Caco-2 (cell line): ENCODE results near the gene TMCC1. TPM values are rescaled to one million over a fixed set of nuclear protein-coding genes. Genes with fewer than 3 reads are reported as not detected.
A peak's percentile ranks its signal among the peaks of the same experiment; 100 is the strongest.

Experiments
- BruUV-seq: library from RNA; stranded (reverse); fragments of 400-500 nt; replicated peaks from 2 replicates; lab custom pipeline; 2021; lab: Mats Ljungman, UMichigan
- CTCF ChIA-PET: fragments of 300-600 bp; sonication (Branson Sonifier 250); formaldehyde crosslinking; loops from one replicate; lab custom pipeline; 2022; ENCODE audit warnings: antibody characterized with exemption; lab: Charles Lee
- POLR2A ChIA-PET: fragments of 300-600 bp; sonication (Branson Sonifier 250); formaldehyde crosslinking; loops from one replicate; lab custom pipeline; 2022; ENCODE audit warnings: antibody characterized with exemption; lab: Charles Lee
- DNase-seq, 2 experiments: peaks; one replicate each; pipeline versions ENCODE4 v3.0.0 to v3.0.0-alpha.2; 2020 to 2022
- H3K27me3 ChIP-seq: replicated peaks from 2 replicates; pipeline ENCODE4 v1.6.0; 2011; ENCODE audit warnings: low read length; ENCODE audit not compliant: control insufficient read depth, insufficient read depth
- H3K36me3 ChIP-seq: 2 replicates; pipeline ENCODE4 v1.5.1; 2011; ENCODE audit warnings: low read length; ENCODE audit not compliant: control insufficient read depth, insufficient read depth
- H3K4me1 ChIP-seq: fragments of 250-450 bp; sonication (Bioruptor Pico); 2 replicates; pipeline ENCODE4 v1.5.1; 2020; ENCODE audit warnings: mild to moderate bottlenecking
- H3K4me3 ChIP-seq: 2 replicates; pipeline ENCODE4 v1.5.1; 2011; ENCODE audit warnings: low read depth, mild to moderate bottlenecking, control low read depth, low read length
- H3K9me3 ChIP-seq: fragments of 250-450 bp; sonication (Bioruptor Pico); 2 replicates; pipeline ENCODE4 v1.5.1; 2020; ENCODE audit warnings: mild to moderate bottlenecking, moderate library complexity
- H3K27ac Mint-ChIP-seq: one replicate; pipeline ENCODE4 v1.8.0; 2022; ENCODE audit warnings: mixed read lengths; ENCODE audit not compliant: unreplicated experiment
- H3K27me3 Mint-ChIP-seq: one replicate; pipeline ENCODE4 v1.8.0; 2022; ENCODE audit warnings: mixed read lengths; ENCODE audit not compliant: insufficient read depth, unreplicated experiment
- H3K36me3 Mint-ChIP-seq: one replicate; pipeline ENCODE4 v1.8.0; 2022; ENCODE audit warnings: mild to moderate bottlenecking, mixed read lengths; ENCODE audit not compliant: insufficient read depth, unreplicated experiment
- H3K4me1 Mint-ChIP-seq: one replicate; pipeline ENCODE4 v1.8.0; 2022; ENCODE audit warnings: low read depth, mixed read lengths; ENCODE audit not compliant: unreplicated experiment
- H3K4me3 Mint-ChIP-seq: one replicate; pipeline ENCODE4 v1.8.0; 2022; ENCODE audit warnings: mild to moderate bottlenecking, moderate library complexity, mixed read lengths; ENCODE audit not compliant: unreplicated experiment
- H3K9me3 Mint-ChIP-seq: one replicate; pipeline ENCODE4 v1.8.0; 2022; ENCODE audit warnings: mixed read lengths; ENCODE audit not compliant: unreplicated experiment
- intact Hi-C: fragments of 100-400 bp; cut with micrococcal nuclease; formaldehyde crosslinking; loops from one replicate; pipeline ENCODE4 v1.10.0; 2022; ENCODE audit not compliant: unreplicated experiment
- total RNA-seq: library from RNA; stranded (reverse); gene quantifications from 2 replicates; pipeline ENCODE4 v1.2.3, GENCODE V29; 2022
- TF ChIP-seq, protein P1 (sequence below), 2 experiments: fragments of 200-600 bp in 1 of 2; IDR thresholded peaks; 1 replicate in 1 of 2; 2 replicates in 1 of 2; pipeline versions ENCODE4 v1.5.1 to v1.8.0; 2011 to 2022; ENCODE audit warnings: antibody characterized with exemption in 1 of 2, control low read depth in 1 of 2, inconsistent platforms in 1 of 2, low read depth in 1 of 2, low read length in 1 of 2, mild to moderate bottlenecking in 1 of 2, moderate library complexity in 1 of 2; ENCODE audit not compliant: insufficient read depth in 1 of 2, severe bottlenecking in 1 of 2, unreplicated experiment in 1 of 2

Gene TMCC1
- total RNA-seq, 1 experiment from 2014 or later, result 27.8 TPM

DNA sequence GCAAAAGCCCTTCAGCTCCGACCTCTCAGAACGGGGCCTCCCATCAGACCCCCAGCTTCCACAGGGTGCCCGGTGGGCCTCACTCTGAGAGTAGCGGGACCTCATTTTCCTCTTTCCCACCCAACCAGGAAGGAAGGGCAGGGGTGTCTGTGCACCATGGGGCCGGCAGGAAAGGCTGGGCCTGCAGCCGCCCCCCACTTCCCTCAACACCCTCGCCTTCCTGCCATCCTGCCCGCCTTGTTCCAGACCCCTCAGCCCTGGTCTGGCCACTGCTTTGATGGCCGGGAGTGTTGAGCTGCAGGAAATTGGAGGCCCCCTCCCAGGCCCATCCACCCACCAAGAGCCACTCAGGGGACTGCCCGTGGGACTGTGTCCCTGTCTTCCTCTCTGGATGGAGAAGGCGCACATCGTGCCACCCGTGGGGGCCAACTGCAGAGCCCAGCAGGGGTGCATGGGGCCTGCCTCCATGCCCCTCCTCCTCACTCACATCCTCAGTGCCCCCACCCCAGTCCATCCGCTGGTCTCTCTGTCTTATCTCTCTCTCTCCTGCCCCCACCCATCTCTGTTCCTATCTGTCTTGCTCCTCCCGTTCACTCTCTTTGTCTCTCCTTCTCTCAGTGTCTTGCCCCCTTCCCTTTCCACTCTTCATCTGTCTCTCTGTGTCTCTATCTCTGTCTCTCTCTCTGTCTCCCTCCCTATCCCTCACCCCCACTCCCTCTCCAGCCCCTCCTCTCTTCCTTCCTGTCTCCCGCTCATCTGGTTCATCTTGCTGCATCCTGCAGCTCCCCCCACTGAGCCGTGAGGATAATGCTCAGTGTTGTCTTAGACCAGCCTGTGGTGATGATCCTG, 285.2 kb downstream of the TMCC1 start:
- intact Hi-C loops, result loop anchor here (5.0 kb wide), 1 partner anchor 116 kb away; no protein-coding TSS in a partner anchor
- H3K9me3 ChIP-seq, result no peaks in the 10 kb centered on the region
- BruUV-seq, result no TSS peak
- Mint-ChIP-seq H3K27me3 (no peaks in the 10 kb centered on the region), H3K9me3 (no peaks in the 10 kb centered on the region), H3K36me3 (peaks cover 7% of the 10 kb centered on the region), H3K4me3 (peak overlapping the region; percentile 14), H3K27ac (no peak overlapping the region), H3K4me1 (peaks cover 18% of the 10 kb centered on the region)
- ChIA-PET CTCF (no interaction called here), POLR2A (no interaction called here)
- TF ChIP-seq, protein P1, sequence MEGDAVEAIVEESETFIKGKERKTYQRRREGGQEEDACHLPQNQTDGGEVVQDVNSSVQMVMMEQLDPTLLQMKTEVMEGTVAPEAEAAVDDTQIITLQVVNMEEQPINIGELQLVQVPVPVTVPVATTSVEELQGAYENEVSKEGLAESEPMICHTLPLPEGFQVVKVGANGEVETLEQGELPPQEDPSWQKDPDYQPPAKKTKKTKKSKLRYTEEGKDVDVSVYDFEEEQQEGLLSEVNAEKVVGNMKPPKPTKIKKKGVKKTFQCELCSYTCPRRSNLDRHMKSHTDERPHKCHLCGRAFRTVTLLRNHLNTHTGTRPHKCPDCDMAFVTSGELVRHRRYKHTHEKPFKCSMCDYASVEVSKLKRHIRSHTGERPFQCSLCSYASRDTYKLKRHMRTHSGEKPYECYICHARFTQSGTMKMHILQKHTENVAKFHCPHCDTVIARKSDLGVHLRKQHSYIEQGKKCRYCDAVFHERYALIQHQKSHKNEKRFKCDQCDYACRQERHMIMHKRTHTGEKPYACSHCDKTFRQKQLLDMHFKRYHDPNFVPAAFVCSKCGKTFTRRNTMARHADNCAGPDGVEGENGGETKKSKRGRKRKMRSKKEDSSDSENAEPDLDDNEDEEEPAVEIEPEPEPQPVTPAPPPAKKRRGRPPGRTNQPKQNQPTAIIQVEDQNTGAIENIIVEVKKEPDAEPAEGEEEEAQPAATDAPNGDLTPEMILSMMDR (IDR thresholded peaks at IDR 0.05; ENCODE audit: insufficient read depth in 1 of 2, low read depth in 1 of 2, low read length in 1 of 2, severe bottlenecking in 1 of 2, unreplicated experiment in 1 of 2), result no peak
- H3K27me3 ChIP-seq, result no peaks in the 10 kb centered on the region
- no peak for DNase-seq
- peaks cover 32% of the 10 kb centered on the region for H3K4me1 ChIP-seq
- H3K4me3 ChIP-seq, result no peak overlapping the region
- H3K36me3 ChIP-seq, result no peaks in the 10 kb centered on the region

- Histone ChIP-seq H3K9me3 (no peaks in the 10 kb centered on the region), H3K27me3 (no peaks in the 10 kb centered on the region), H3K4me3 (peak overlapping the region; percentile 77), H3K36me3 (no peaks in the 10 kb centered on the region; the same call in 1 of the 2 replicates), H3K4me1 (peaks cover 29% of the 10 kb centered on the region)
- Mint-ChIP-seq H3K4me1 (peaks cover 18% of the 10 kb centered on the region), H3K27me3 (no peaks in the 10 kb centered on the region), H3K9me3 (no peaks in the 10 kb centered on the region), H3K4me3 (peak overlapping the region; percentile 96), H3K36me3 (peaks cover 7% of the 10 kb centered on the region), H3K27ac (peak overlapping the region; percentile 43)
- no TSS peak for BruUV-seq
- POLR2A ChIA-PET, result no interaction called here
- CTCF ChIA-PET, result interaction anchor here (0.9 kb wide), 1 partner anchor 224 kb away, joined by 3 read pairs; no protein-coding TSS in a partner anchor
- intact Hi-C loops, result loop anchor here (5.0 kb wide), 1 partner anchor 115 kb away; no protein-coding TSS in a partner anchor
- no peak for DNase-seq
- TF ChIP-seq, protein P1 (IDR thresholded peaks at IDR 0.05; ENCODE audit: insufficient read depth in 1 of 2, low read depth in 1 of 2, low read length in 1 of 2, severe bottlenecking in 1 of 2, unreplicated experiment in 1 of 2), result no peak
Observed at GRCh38 chr3:129607391-129608068, 286.0 kb downstream of the TMCC1 start.
